Activated CD8-positive, alpha-beta memory T cell treated with anti-CD3 and anti-CD28 coated beads, Interleukin-2, amount 50 U/mL, for 1 hour (primary cell): ENCODE data around the gene CPLANE1.
"Not testable (repeated sequence)": the region's sequence is repeated elsewhere in the genome, so short reads cannot be mapped to it uniquely, and the experiment has no call there.

ENCODE experiments used
- DNase-seq: peaks from one replicate; pipeline ENCODE4 v3.0.0-alpha.2; 2020; ENCODE audit errors: extremely low read depth

CPLANE1 gene

GRCh38 chr5:37248970-37249814, at the start of gene CPLANE1:
TSS of gene CPLANE1 (minus strand) at chr5:37249376. CDS start at chr5:37247698, 1,678 bp downstream.
- DNase-seq = no peak

- not testable (repeated sequence) for DNase-seq
These were observed 47.1 kb upstream of the CPLANE1 start for GRCh38 chr5:37296313-37296712.

- no peak for DNase-seq
These were observed 34.1 kb upstream of the CPLANE1 start for GRCh38 chr5:37283214-37283820.

- DNase-seq = no peak
These were observed 26.3 kb upstream of the CPLANE1 start for GRCh38 chr5:37275511-37275910.

- no peak for DNase-seq
These were observed 23.3 kb upstream of the CPLANE1 start for GRCh38 chr5:37272511-37272910.

GRCh38 chr5:37268100-37268499, 18.9 kb upstream of the CPLANE1 start:
- DNase-seq = not testable (repeated sequence)

GRCh38 chr5:37255774-37256358, 6.7 kb upstream of the CPLANE1 start:
- no peak for DNase-seq

- no peak for DNase-seq
These were observed 5.4 kb upstream of the CPLANE1 start for GRCh38 chr5:37254581-37254980.

- no peak for DNase-seq
These were observed 2.5 kb upstream of the CPLANE1 start for GRCh38 chr5:37251665-37252064.

GRCh38 chr5:37249815-37250164, 614 bp upstream of the CPLANE1 start:
- DNase-seq = no peak

- no peak for DNase-seq
These were observed 681 bp downstream of the CPLANE1 start for GRCh38 chr5:37248421-37248969.

GRCh38 chr5:37247496-37247895, 1.7 kb downstream of the CPLANE1 start:
- DNase-seq = no peak

- no peak for DNase-seq
These were observed 2.1 kb downstream of the CPLANE1 start for GRCh38 chr5:37247036-37247435.

GRCh38 chr5:37234288-37234687, 14.9 kb downstream of the CPLANE1 start:
- DNase-seq = no peak

GRCh38 chr5:37226377-37226776, 22.8 kb downstream of the CPLANE1 start:
- no peak for DNase-seq

- no peak for DNase-seq
These were observed 27.0 kb downstream of the CPLANE1 start for GRCh38 chr5:37222181-37222580.

GRCh38 chr5:37220426-37220825, 28.8 kb downstream of the CPLANE1 start:
- not testable (repeated sequence) for DNase-seq

GRCh38 chr5:37219384-37219783, 29.8 kb downstream of the CPLANE1 start:
- DNase-seq = not testable (repeated sequence)

- no peak for DNase-seq
These were observed 31.2 kb downstream of the CPLANE1 start for GRCh38 chr5:37217976-37218375.

GRCh38 chr5:37214550-37214949, 34.6 kb downstream of the CPLANE1 start:
- no peak for DNase-seq

- DNase-seq = no peak
These were observed 37.1 kb downstream of the CPLANE1 start for GRCh38 chr5:37212096-37212495.

GRCh38 chr5:37211661-37212060, 37.5 kb downstream of the CPLANE1 start:
- no peak for DNase-seq
